Body of pancreas (tissue), 4 donors: Measurements from ENCODE around the gene S100A14. TPM values are rescaled to one million over a fixed set of nuclear protein-coding genes. Genes with fewer than 3 reads are reported as not detected.

Experiments
- ATAC-seq: fragments of 150-250 bp; one replicate; pipeline ENCODE4 v1.9.1; 2016
- DNase-seq, 4 donors: peaks; one replicate each; pipeline ENCODE4 v3.0.0-alpha.2; 2019
- H3K27ac ChIP-seq, 4 donors: fragments of 200-600 bp; sonication (generic); 1 replicate in 3 of 4; 2 replicates in 1 of 4; pipeline versions ENCODE4 v1.5.1 to v1.6.1; 2016 to 2019; ENCODE audit warnings: mild to moderate bottlenecking in 1 of 4, mixed read lengths in 1 of 4, moderate library complexity in 1 of 4
- H3K27me3 ChIP-seq, 2 donors: fragments of 200-600 bp; sonication (generic); one replicate each; pipeline ENCODE4 v1.6.0; 2016; ENCODE audit warnings: mild to moderate bottlenecking in 1 of 2
- H3K36me3 ChIP-seq, 2 donors: fragments of 200-600 bp; sonication (generic); replicated peaks in 1 of 2; 2 replicates each; pipeline ENCODE4 v1.5.1; 2016; ENCODE audit warnings: low read depth in 2 of 2; ENCODE audit not compliant: insufficient read depth in 1 of 2
- H3K4me1 ChIP-seq: fragments of 200-600 bp; sonication (generic); one replicate; pipeline ENCODE4 v1.6.0; 2016
- H3K4me3 ChIP-seq, 2 donors: fragments of 200-600 bp; sonication (generic); 1 replicate in 1 of 2; 2 replicates in 1 of 2; pipeline ENCODE4 v1.5.1; 2016 to 2019
- H3K9me3 ChIP-seq, 3 donors: fragments of 200-600 bp; sonication (generic); 1 replicate in 2 of 3; 2 replicates in 1 of 3; pipeline ENCODE4 v1.5.1; 2016
- CTCF ChIP-seq, 7 experiments: fragments of 450-650 bp in 4 of 7; fragments of 200-600 bp in 3 of 7; sonication (generic) in 3 of 7; IDR thresholded peaks; one replicate each; pipeline ENCODE4 v1.5.1; 2016 to 2019; ENCODE audit warnings: antibody characterized with exemption in 7 of 7
- POLR2A ChIP-seq, 3 donors: fragments of 450-650 bp; IDR thresholded peaks; one replicate each; pipeline ENCODE4 v1.6.1; 2016; ENCODE audit warnings: antibody characterized with exemption in 3 of 3, mild to moderate bottlenecking in 2 of 3
- WGBS, 2 donors: methylation state at CpG; one replicate each; pipeline ENCODE4 v1.1.5; 2017; 5-methylcytosine and 5-hydroxymethylcytosine counted together
- intact Hi-C: fragments of 100-400 bp; cut with DNase I; formaldehyde crosslinking; loops from one replicate; pipeline ENCODE4 v1.15.1; 2023
- total RNA-seq, 2 donors: library from RNA; depleted of rRNA; stranded (reverse); fragments of >200 nt; gene quantifications; one replicate each; pipeline ENCODE4 v1.1.0, GENCODE V29; 2016

The S100A14 gene
- total RNA-seq, 2 donors from 2014 or later, result 12.2 to 30.4 TPM

GRCh38 chr1:153610334-153610733 lies 5.8 kb downstream of the S100A14 start:
- Histone ChIP-seq H3K27ac (peak overlapping the region in 3 of 4 donors; percentile 12 to 81 (median 43)), H3K4me1 (peaks cover 50% of the 10 kb centered on the region), H3K9me3 (no peaks in the 10 kb centered on the region), H3K36me3 (no peaks in the 10 kb centered on the region), H3K4me3 (no peak overlapping the region), H3K27me3 (no peaks in the 10 kb centered on the region)
- WGBS, 2 donors, result 54 to 79% methylated on average over 4 of the region's 4 CpGs
- ATAC-seq, result no peak
- TF ChIP-seq CTCF (IDR thresholded peaks at IDR 0.05) (no peak), POLR2A (IDR thresholded peaks at IDR 0.05) (no peak)
- no peak for DNase-seq
- intact Hi-C loops, result loop anchor here (5.0 kb wide), 1 partner anchor 33 kb away; no protein-coding TSS in a partner anchor

GRCh38 chr1:153609585-153609907 lies 6.6 kb downstream of the S100A14 start:
- Histone ChIP-seq H3K27me3 (no peaks in the 10 kb centered on the region), H3K9me3 (no peaks in the 10 kb centered on the region), H3K4me3 (no peak overlapping the region), H3K27ac (peak overlapping the region in 3 of 4 donors; percentile 56 to 81 (median 73)), H3K36me3 (no peaks in the 10 kb centered on the region), H3K4me1 (peaks cover 46% of the 10 kb centered on the region)
- ATAC-seq, result no peak
- intact Hi-C loops, result no loop called here
- no peak for DNase-seq
- TF ChIP-seq POLR2A (IDR thresholded peaks at IDR 0.05) (no peak), CTCF (IDR thresholded peaks at IDR 0.05) (no peak)
- WGBS, 2 donors, result 64 to 72% methylated on average over 6 of the region's 6 CpGs

GRCh38 chr1:153608742-153609584 lies 7.2 kb downstream of the S100A14 start:
- intact Hi-C loops, result no loop called here
- Histone ChIP-seq H3K27me3 (no peaks in the 10 kb centered on the region), H3K27ac (peak overlapping the region; percentile 50 to 81 (median 64)), H3K36me3 (no peaks in the 10 kb centered on the region), H3K4me1 (peaks cover 46% of the 10 kb centered on the region), H3K4me3 (no peak overlapping the region), H3K9me3 (no peaks in the 10 kb centered on the region)
- 59 to 78% methylated on average over 10 to 19 of the region's 19 CpGs for WGBS, 2 donors
- no peak for TF ChIP-seq CTCF (IDR thresholded peaks at IDR 0.05)
- peak in 2 of 3 donors; percentile 42 to 48 for TF ChIP-seq POLR2A (IDR thresholded peaks at IDR 0.05)
- ATAC-seq (peak; percentile 65), DNase-seq (peak in 3 of 4 donors; percentile 46 to 68 (median 50))

GRCh38 chr1:153608089-153608682 lies 7.9 kb downstream of the S100A14 start:
- no peak overlapping the region for H3K4me3 ChIP-seq
- no peaks in the 10 kb centered on the region for H3K27me3 ChIP-seq
- no peaks in the 10 kb centered on the region for H3K9me3 ChIP-seq
- H3K27ac ChIP-seq, result peak overlapping the region; percentile 50 to 81 (median 64)
- 85 to 92% methylated on average over 4 to 6 of the region's 7 CpGs for WGBS, 2 donors
- H3K4me1 ChIP-seq, result peaks cover 43% of the 10 kb centered on the region
- ATAC-seq (no peak), DNase-seq (no peak)
- no peaks in the 10 kb centered on the region for H3K36me3 ChIP-seq
- TF ChIP-seq POLR2A (IDR thresholded peaks at IDR 0.05) (no peak), CTCF (IDR thresholded peaks at IDR 0.05) (no peak)
- intact Hi-C loops, result no loop called here
